ENCODE data around the gene FUT9. TPM values are rescaled to one million over a fixed set of nuclear protein-coding genes. Genes with fewer than 3 reads are reported as not detected.
"Not testable (repeated sequence)": the region's sequence is repeated elsewhere in the genome, so short reads cannot be mapped to it uniquely, and the experiment has no call there.

Gene FUT9
- polyA plus RNA-seq, 5 donors: 0.18 to 0.69 (median 0.40) TPM

- no peak for DNase-seq
Observed at GRCh38 chr6:96184798-96185197, 169.0 kb downstream of the FUT9 start.

- DNase-seq: no peak
Observed at GRCh38 chr6:96186094-96186493, 170.3 kb downstream of the FUT9 start.

DNA sequence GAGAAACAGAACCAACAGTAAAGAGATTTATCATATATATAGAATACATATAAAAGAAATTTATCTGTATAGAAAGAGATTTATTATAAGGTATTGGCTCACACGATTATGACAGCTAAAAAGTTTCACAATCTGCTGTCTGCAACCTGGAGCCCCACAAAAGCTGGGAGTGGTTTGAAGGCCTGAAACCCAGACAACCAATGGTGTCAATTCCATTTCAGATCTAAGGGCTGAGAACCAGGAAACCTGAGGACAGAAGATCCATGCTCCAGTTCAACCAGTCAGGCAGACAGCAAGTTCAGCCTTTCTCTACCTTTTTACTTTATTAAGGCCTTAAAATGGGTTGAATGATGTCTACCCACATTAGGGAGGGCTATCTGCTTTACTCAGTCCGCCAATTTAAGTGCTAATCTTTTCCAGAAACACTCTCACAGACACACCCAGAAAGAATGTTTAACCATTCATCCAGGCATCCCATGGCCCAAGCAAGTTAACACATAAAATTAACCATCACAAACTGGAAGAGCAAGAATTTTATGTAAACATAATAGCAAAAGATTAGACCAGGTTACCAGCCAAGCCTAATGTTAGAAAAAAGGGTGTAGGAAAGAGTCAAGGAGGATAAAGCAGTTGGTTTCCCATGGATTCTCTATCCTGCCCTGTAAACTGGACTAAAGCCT lies 170.9 kb downstream of the FUT9 start:
- DNase-seq: no peak

DNA sequence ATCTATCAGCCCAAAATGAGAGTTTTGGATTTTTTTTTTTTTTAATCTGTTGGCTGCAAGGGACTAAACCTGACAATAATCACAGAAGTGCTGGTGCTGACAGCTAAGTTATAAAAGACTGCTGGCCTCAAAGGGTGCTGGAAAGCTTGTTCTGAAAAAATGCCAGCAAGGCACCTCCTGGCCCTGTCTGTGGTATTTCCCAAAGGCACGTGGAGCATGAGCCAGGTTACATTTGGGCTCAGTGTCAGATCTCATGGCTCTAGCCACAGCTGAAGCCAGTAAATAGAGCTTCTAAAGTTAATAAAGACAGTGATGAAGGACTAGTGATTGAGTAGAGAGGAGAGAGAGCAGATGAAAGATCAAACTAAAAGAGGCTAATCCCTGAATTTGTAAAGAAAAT lies 178.9 kb downstream of the FUT9 start:
- DNase-seq: no peak

- DNase-seq: no peak
Observed at GRCh38 chr6:96195272-96195671, 179.5 kb downstream of the FUT9 start.

DNA sequence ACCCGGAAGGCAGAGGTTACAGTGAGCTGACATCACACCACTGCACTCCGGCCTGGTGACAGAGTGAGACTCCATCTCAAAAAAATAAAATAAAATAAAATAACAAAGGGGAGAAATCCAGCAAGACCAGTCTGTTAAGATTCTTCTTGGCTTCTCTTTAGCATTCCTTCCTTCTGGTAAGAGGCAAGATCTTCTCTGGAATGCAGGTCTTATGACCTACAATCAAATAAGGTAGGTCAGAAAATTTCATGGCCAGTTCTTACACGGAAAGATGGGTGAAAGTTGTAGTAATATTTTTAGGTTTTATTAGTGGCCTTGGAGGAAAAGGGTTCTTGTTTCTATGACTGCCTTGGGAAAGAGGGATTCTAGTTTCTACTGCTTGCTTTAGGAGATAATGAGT lies 180.9 kb downstream of the FUT9 start:
- no peak for DNase-seq

DNA sequence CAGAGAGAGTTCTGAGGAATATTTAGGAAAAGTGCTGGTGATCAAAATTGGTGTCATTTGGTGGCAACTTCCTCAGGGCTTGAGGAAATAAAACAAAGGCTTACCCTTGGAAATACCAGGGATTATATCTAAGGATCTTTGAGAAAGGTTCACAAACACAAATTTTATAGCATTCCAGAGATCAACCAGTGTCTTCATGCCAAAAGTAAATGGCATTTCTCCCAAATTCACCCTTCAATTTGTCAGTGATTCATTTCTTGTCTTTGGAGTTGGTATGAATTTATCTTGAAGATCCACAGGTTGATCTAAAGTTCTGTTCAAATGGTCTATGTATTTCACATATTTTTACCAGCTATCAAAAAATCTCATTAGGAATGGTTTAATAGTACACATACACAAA lies 181.5 kb downstream of the FUT9 start:
- DNase-seq: no peak

DNA sequence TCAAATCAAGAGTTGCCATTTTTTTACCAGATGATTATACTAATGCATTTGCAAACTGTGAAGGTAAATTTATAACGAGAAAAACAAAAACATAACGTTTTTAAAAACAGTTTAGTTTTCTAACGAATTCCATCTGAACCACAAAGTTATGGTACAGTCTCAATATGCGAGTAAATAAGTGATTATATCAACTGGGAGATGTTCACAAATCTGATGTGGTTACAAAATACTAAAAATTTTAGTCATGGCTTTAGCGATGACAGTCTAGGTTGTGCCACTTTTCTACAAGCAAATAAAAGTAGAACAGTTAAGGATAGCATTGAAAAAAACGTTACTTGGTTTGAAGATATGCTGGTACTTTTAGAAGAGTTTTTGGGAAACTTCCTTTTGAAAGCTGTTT lies 186.8 kb downstream of the FUT9 start:
- DNase-seq: no peak

DNA sequence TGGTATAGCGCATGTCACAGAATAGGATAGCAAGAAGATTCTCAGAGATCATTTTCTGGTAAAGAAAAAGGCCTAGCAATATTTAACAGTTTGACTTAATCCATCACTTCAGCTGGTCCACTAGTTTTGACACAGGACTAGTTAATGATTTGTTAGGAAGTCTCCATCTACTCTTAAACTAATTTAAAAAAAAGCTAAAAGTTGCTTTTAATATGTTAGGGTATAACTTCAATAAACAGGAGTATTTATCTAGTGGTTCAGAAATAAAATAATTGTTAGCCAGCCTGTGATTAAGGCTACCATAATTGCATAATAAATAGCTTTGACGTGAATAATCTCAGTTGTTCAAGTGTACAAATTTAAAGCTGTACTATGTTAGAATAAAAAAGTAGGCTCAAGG lies 195.6 kb downstream of the FUT9 start:
- DNase-seq: no peak

- no peak for DNase-seq
Observed at GRCh38 chr6:96212066-96212465, 196.3 kb downstream of the FUT9 start.

DNA sequence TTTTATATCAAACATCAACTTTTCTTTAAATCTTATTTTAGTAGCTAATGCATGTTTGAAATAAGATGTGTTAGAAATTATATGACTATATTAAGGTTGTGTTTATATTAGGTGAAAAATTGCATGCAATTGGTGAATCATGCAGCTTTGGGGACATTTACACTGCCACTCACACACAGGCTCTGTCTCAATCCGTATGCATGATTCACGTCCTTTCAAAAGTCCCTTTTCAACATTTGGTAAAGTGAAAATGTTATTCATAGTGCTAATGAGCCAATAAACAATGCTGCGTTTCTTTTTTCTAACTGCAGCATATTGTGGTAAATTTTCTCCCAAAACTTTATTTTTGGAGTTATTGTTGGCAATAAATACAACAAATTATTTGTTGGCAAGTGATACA lies 198.0 kb downstream of the FUT9 start:
- no peak for DNase-seq

GRCh38 chr6:96223695-96224094 lies 207.9 kb downstream of the FUT9 start:
- no peak for DNase-seq

DNA sequence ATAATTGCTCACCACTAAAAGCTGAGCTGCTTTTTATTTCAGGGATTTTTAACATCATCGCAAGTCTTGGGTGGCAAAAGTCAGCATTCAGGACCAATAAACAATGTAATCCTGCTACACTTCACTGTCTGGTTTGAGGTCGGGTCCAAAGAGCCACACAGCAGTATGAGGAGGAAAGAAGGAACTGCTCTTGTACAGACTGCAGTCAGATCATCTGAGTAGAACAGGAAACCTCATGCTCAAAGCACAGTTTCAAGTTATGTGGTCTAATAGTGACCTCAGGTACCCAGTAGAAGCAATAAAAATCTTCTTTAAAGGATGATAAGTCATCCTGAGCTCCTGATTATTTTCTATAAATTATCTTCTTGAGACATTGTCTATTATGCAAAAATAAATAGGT lies 211.4 kb downstream of the FUT9 start:
- no peak for DNase-seq

GRCh38 chr6:96234444-96234843 lies 218.7 kb downstream of the FUT9 start:
- no peak for DNase-seq

- DNase-seq: no peak
Observed at GRCh38 chr6:96235927-96236326, 220.2 kb downstream of the FUT9 start.

GRCh38 chr6:96236471-96236870 lies 220.7 kb downstream of the FUT9 start:
- DNase-seq: no peak

DNA sequence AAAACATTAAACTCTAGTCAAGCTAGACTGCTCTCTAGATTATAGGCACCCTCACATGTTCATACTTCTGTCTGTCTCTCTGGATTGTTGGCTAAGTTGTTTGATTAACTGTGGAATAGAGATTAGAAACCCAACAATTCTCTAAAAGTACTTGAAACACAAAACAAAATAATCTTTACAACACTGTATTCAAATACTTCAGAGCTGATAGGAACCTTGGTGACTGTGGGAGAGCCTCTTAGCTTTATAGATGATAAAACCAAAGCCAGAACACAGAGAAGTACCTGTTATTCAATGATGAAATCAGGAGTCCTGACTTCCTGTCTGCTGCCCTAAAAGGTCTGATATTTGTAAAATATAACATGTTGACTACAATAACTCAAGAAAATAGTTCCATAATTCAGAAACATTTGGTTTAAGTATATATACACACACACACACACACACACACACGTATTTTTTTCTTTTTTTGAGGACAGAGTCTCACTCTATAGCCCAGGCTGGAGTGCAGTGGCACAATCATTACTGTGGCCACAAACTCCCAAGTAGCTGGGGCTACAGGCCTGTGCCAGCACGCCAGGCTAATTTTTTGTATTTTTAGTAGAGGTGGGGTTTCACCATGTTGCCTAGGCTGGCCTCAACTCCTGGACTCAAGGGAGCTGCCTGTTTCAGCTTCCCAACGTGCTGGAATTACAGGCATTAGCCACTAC lies 222.0 kb downstream of the FUT9 start:
- DNase-seq: peak; percentile 14 to 18

DNA sequence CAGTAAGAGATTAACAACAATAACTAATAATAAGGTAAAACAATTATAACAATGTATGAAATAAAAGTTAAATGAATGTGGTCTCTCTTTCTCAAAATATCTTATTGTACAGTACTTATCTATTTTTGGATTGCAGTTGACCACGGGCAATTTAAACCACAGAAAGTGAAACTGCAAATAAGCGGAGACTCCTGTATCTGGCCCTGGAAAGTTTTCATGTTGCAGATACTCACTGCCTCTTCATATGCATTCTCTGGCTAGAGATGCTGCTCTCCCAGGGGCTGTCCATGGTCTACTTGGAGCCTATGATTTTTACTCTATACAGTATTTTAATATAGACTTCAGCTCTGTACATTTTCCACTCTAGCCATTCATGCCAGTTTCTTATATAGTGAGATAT lies 230.8 kb downstream of the FUT9 start:
- DNase-seq: no peak

GRCh38 chr6:96249755-96250154 lies 234.0 kb downstream of the FUT9 start:
- DNase-seq: no peak

GRCh38 chr6:96257751-96258150 lies 242.0 kb downstream of the FUT9 start:
- no peak for DNase-seq

- not testable (repeated sequence) for DNase-seq
Observed at GRCh38 chr6:96260787-96261430, 245.1 kb downstream of the FUT9 start.

All from right lung (tissue), 5 donors.